Stimulated activated CD8-positive, alpha-beta memory T cell treated with anti-CD3 and anti-CD28 coated beads, Interleukin-15, amount 100 ng/mL, for 4 hours (primary cell): ENCODE results near the gene SAA4.
"Not testable (repeated sequence)": the region's sequence is repeated elsewhere in the genome, so short reads cannot be mapped to it uniquely, and the experiment has no call there.

Experiments
- DNase-seq, 2 donors: peaks; one replicate each; pipeline ENCODE4 v3.0.0-alpha.2; 2020; ENCODE audit warnings: low read depth in 2 of 2

The SAA4 gene, protein sequence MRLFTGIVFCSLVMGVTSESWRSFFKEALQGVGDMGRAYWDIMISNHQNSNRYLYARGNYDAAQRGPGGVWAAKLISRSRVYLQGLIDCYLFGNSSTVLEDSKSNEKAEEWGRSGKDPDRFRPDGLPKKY

DNA sequence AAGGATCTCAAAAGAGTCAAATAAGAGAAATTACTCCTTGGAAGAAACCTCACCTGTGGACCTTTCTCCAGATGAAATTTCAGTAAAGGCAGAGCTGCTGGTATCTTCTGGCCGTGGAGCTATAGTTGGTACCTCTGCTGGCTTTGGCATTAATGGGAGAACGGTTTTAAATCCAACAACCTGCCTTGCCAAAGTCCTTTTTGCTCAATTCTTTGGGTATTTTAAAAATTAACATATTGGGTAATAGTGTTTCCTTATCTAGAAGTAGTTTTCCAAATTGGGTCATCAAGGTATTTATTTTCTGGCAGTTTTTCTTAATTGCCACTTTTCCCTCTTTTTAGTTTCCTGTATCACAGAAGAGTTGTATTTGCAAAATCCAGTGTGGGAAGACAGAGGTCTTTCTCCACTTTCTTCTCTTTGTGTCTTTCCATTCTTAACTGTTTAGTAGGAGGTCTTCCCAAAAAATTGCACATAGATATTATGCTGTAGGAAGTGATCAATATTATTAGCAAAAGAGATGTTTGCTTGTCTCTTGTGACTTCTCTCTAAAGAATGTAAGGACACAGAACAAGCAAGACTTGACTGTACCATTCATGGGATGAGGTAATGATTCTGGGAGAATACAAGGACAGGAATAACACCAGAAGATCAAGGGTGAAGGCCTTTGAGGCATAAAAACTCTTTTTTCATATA is at the start of gene SAA4:
TSS of gene SAA4 (minus strand) at position 139 of the 693 bp plus-strand sequence. CDS start 876 bp downstream, outside the sequence.
- DNase-seq: no peak

- no peak for DNase-seq
These were observed 49.2 kb upstream of the SAA4 start for GRCh38 chr11:18285841-18286240.

DNA sequence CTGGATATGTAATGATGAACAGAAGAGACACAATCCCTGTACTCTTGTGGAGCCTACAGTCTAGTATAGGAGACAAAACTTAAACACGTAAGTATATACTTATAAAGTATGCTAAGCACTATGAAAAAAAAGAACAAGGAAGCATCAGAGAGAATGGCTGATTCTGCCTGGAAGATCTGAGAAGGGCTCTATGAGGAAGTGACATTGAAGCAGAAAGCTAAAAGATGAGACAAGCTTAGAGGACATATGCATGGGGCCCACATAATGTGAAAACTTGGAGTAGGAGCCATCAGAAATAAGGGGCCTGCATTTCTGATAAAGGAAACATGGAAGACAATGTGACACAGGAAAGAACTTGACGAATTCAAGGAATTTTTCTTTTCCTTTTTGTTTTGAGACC is 46.0 kb upstream of the SAA4 start:
- DNase-seq: no peak

- no peak for DNase-seq
These were observed 43.9 kb upstream of the SAA4 start for GRCh38 chr11:18280438-18281045.

DNA sequence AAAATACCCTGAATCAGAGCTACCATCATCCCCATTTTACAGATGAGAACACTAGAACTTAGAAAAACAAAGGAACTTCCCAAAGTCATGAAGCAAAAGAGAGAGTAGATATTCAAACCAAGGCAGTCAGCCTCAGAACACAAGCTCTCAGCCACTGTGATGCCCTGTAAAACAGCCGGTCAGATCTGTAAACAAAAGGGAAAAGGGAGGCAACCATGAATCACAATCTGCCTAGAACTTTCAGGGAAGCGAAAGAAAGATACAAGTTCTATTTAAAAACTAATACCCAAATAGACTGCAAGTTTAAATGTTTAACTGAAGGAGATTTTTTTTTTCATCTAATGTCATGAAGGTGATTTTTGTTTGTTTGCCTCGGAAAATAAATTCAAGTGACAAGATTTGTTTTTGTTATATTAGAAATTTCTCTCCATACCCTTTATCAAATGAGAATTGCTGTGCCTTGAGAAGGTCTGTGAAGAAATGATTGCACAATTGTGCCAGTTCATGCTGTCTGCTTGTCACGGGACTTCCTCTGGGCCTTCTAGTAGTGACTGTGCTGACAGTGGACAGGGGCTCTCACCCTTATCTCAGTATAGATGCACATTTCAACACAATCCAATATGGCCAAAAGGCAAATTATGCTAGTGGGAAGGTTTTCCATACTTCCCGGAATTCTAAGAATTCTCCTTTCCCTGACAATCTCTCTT is 41.1 kb upstream of the SAA4 start:
- DNase-seq: no peak

- no peak for DNase-seq
These were observed 34.6 kb upstream of the SAA4 start for GRCh38 chr11:18271206-18271605.

GRCh38 chr11:18270102-18270501 is 33.5 kb upstream of the SAA4 start:
- DNase-seq: no peak

DNA sequence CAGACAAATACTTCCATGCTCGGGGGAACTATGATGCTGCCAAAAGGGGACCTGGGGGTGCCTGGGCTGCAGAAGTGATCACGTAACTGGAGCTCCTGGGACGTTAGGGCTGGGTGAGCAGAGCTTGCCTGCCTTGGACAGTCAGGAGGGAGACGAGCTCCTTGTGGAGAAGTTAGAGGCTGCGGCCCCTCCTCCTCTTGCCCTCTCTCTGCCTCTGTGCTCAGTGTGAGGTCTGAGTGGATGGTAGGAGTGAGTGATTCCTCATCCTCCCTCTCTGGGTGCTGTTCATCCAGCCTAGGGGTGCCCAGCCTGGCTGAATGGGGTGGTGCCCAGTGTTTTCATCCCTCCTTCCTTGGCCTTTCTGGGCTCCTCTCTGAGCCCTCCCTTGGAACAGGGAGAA is 32.6 kb upstream of the SAA4 start:
- not testable (repeated sequence) for DNase-seq

DNA sequence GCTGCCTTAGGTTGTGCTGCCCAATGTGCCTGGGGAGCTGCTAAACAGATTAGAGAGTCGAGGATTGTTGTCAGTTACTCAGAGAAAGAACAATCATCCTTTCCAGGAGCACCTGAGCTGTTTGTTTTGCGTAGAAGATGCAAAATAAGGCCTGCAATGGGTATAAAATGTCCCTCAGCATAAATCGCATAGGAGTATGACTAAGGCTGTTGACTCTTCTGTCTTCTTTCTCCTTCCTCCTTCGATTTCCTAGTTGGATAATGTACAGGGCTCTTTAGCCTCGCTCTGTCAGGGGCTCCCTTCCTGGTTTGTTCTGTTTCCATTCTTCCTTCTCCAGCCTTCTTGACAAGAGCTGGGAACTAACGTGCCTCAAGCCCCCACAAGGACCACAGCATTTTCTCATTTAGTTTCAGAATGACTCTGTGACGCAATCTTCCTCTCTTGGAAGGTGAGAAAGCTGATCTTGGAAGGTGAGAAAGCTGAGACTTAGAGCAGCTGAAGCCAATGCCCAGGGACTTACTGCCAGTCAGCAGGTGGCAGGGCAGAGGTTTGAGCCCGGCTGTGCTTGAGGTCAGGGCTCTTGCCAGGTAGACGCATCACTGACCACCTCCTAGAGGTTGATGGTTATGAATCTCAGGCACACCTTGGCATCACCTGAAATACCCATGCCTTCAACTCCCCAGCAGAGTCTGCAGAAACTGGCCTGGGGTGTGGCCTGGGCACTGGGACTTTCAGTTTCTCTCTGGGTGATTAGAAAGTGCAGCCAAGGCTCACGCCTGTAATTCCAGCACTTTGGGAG is 30.9 kb upstream of the SAA4 start:
- not testable (repeated sequence) for DNase-seq

DNA sequence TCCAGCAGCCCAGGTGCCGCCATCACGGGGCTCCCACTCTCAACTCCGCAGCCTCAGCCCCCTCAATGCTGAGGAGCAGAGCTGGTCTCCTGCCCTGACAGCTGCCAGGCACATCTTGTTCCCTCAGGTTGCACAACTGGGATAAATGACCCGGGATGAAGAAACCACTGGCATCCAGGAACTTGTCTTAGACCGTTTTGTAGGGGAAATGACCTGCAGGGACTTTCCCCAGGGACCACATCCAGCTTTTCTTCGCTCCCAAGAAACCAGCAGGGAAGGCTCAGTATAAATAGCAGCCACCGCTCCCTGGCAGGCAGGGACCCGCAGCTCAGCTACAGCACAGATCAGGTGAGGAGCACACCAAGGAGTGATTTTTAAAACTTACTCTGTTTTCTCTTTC is 29.3 kb upstream of the SAA4 start, which contains the start of gene SAA1:
TSS of gene SAA1 (plus strand) at position 316 of the 400 bp plus-strand sequence. CDS start 624 bp downstream, outside the sequence.
- DNase-seq: no peak

- DNase-seq: no peak
These were observed 28.3 kb upstream of the SAA4 start for GRCh38 chr11:18264677-18265555.

DNA sequence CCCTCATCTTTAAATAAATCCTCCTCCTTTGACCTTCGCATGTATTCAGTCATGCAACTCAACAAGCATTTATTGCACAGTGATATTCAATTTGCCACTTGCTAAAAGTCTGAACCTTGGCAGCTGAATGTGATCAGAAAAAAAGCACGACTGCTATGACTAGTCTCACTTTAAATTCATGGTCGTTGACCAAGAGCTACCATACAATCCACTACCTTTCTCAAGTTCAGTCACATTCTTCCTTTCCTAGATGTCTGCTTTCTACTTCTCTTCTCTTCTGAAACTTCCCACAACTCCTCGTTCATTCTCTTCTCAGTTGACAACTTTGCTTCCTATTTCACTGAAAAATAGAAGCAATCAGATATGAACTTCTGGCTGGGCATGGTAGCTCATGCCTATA is 27.4 kb upstream of the SAA4 start:
- no peak for DNase-seq

- not testable (repeated sequence) for DNase-seq
These were observed 26.2 kb upstream of the SAA4 start for GRCh38 chr11:18262681-18263350.

DNA sequence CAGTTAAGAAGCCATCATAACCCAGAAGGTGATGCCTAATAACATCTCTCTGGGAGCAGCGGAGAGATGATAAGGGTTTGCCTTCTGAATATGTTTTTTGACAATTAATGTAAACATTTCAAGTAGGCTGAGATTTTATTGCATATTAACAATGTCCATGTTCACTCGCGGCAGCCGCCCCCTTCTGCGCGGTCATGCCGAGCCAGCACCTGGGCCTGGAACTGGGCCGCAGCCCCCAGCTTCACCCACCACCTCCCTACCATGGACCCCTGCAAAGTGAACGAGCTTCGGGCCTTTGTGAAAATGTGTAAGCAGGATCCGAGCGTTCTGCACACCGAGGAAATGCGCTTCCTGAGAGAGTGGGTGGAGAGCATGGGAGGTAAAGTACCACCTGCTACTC is 25.1 kb upstream of the SAA4 start:
- DNase-seq: no peak

GRCh38 chr11:18259259-18259658 is 22.7 kb upstream of the SAA4 start:
- no peak for DNase-seq

- no peak for DNase-seq
These were observed 18.3 kb upstream of the SAA4 start for GRCh38 chr11:18254781-18255361.

GRCh38 chr11:18253778-18254338 is 17.3 kb upstream of the SAA4 start:
- DNase-seq: no peak

DNA sequence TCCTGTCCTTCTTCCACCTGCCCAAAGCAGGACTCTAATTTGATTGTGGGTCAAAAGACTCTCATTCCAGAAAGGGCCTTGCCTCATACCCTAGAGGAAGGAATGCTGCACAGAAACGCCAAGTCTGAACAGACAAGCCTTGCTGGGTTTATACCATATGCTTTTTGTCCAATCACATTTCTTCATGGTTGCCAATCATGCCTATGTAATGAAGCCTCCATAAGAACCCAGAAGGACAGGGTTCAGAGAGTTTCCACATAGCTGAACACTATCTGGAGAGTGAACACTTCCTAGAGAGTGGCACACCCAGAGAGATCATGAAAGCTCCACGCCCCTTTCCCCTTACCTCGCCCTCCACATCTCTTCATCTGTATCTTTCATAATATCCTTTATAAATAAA is 16.6 kb upstream of the SAA4 start:
- DNase-seq: no peak

DNA sequence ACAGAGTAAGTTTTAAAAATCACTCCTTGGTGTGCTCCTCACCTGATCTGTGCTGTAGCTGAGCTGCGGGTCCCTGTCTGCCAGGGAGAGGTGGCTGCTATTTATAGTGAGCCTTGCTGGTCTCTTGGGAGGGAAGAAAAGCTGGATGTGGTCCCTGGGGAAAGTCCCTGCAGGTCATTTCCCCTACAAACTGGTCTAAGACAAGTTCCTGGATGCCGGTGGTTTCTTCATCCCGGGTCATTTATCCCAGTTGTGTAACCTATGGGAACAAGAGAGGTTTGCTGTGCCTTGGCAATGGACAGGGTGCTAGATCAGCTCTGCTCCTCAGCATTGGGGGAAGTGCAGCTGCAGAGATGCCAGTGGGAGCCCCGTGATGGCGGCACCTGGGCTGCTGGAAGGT is 12.0 kb upstream of the SAA4 start, which contains the start of gene SAA2:
TSS of gene SAA2 (minus strand) at position 108 of the 400 bp plus-strand sequence. CDS start 657 bp downstream, outside the sequence.
- no peak for DNase-seq
